ENCODE data around the gene ADGRB3.

DNA sequence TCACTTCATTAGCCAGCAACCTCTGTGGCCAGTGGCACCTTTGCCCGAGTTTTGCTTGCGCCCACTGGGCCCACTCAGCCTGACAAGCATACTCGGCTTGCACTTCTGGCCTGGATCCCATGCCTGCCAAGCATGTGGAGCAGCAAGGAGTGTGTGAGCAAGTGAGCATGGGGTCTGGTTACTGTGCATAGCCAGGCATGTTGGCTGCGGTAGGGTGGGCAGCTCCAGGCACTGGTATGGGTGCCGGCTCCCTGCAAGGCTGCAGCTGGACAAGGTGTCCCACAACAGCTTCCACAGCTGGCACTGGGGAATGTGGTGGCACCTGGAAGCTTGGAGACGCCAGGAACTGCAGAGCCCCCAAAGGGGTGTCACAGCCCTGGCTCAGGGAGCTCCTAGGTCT is 510.0 kb downstream of the ADGRB3 start:
- TF ChIP-seq, protein P1, sequence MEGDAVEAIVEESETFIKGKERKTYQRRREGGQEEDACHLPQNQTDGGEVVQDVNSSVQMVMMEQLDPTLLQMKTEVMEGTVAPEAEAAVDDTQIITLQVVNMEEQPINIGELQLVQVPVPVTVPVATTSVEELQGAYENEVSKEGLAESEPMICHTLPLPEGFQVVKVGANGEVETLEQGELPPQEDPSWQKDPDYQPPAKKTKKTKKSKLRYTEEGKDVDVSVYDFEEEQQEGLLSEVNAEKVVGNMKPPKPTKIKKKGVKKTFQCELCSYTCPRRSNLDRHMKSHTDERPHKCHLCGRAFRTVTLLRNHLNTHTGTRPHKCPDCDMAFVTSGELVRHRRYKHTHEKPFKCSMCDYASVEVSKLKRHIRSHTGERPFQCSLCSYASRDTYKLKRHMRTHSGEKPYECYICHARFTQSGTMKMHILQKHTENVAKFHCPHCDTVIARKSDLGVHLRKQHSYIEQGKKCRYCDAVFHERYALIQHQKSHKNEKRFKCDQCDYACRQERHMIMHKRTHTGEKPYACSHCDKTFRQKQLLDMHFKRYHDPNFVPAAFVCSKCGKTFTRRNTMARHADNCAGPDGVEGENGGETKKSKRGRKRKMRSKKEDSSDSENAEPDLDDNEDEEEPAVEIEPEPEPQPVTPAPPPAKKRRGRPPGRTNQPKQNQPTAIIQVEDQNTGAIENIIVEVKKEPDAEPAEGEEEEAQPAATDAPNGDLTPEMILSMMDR (IDR thresholded peaks at IDR 0.05), result no peak
- TF ChIP-seq POLR2A (IDR thresholded peaks at IDR 0.05), result no peak

Data from sigmoid colon (tissue), 3 donors.